Effector memory CD8-positive, alpha-beta T cell (primary cell): ENCODE measurements around the gene TRAIP.
"Not testable (repeated sequence)": the region's sequence is repeated elsewhere in the genome, so short reads cannot be mapped to it uniquely, and the experiment has no call there.

Source experiments
- ATAC-seq: fragments of 150-1000 bp; cut with Tn5 transposase; replicated peaks from 2 replicates; pipeline ENCODE4 v1.10.0; 2021; ENCODE audit warnings: mild to moderate bottlenecking, moderate library complexity
- DNase-seq, 3 experiments: peaks; one replicate each; pipeline ENCODE4 v3.0.0; 2021
- H3K27ac Mint-ChIP-seq, 2 donors: one replicate each; pipeline ENCODE4 v1.8.0; 2022; ENCODE audit warnings: mild to moderate bottlenecking in 2 of 2, mixed read lengths in 2 of 2, moderate library complexity in 2 of 2
- H3K27me3 Mint-ChIP-seq, 2 donors: one replicate each; pipeline ENCODE4 v1.8.0; 2022; ENCODE audit warnings: mixed read lengths in 2 of 2
- H3K36me3 Mint-ChIP-seq: one replicate; pipeline ENCODE4 v1.8.0; 2022; ENCODE audit warnings: mild to moderate bottlenecking, moderate library complexity, mixed read lengths; ENCODE audit not compliant: insufficient read depth
- H3K4me1 Mint-ChIP-seq, 2 donors: one replicate each; pipeline ENCODE4 v1.8.0; 2022; ENCODE audit warnings: low read depth in 2 of 2, mixed read lengths in 2 of 2
- H3K4me3 Mint-ChIP-seq, 2 donors: one replicate each; pipeline ENCODE4 v1.8.0; 2022; ENCODE audit warnings: mild to moderate bottlenecking in 2 of 2, mixed read lengths in 2 of 2, moderate library complexity in 2 of 2
- H3K9me3 Mint-ChIP-seq, 2 donors: one replicate each; pipeline ENCODE4 v1.8.0; 2022; ENCODE audit warnings: mixed read lengths in 2 of 2
- total RNA-seq, 9 experiments: gene quantifications; one replicate each; lab custom pipeline; 2026; lab: John Stamatoyannopoulos, UW

TRAIP gene, protein sequence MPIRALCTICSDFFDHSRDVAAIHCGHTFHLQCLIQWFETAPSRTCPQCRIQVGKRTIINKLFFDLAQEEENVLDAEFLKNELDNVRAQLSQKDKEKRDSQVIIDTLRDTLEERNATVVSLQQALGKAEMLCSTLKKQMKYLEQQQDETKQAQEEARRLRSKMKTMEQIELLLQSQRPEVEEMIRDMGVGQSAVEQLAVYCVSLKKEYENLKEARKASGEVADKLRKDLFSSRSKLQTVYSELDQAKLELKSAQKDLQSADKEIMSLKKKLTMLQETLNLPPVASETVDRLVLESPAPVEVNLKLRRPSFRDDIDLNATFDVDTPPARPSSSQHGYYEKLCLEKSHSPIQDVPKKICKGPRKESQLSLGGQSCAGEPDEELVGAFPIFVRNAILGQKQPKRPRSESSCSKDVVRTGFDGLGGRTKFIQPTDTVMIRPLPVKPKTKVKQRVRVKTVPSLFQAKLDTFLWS
- 1.1 to 7.3 (median 5.3) reads per million in 9 experiments for total RNA-seq

DNA sequence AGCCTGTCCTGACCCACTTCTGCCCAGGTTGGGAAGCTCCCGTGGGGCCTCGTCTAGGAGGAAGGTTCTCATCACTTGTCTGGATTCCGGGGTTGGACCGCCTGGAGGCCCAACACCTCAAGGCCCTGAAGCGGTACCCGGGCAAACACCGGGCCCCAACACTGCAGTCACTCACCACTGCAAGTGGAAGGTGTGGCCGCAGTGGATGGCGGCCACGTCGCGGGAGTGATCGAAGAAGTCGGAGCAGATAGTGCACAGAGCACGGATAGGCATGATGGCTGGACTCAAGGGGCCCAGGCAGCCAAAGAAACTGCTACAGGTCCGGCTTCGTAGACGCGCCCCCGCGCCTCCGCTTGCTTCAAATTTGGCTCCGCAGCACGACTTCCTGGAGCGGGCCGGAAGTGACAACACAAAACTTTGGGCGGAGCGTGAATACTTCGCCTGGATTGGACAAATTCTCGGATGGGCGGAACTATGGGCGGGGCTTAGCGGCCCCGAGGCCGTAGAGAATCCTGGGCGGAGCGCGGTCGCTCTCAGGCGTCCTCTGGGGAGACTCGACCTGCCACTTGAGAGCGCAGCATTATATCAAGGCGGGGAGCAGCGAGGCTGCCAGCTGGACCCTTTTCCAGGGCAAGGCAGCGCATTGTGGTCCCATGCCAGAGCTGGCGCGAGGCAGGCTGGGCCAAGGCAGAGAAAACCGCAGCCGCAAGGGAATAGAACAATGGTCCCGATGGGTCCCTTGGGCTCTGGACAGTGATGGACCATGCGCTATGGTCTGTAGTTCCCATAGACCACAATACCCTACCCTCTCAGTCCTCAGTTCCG, at the start of gene TRAIP:
Gene TRAIP (minus strand): TSS at position 384 of the 825 bp plus-strand sequence. CDS start 111 bp downstream, at position 273.
- H3K9me3 Mint-ChIP-seq: no peaks in the 10 kb centered on the region
- H3K36me3 Mint-ChIP-seq: no peaks in the 10 kb centered on the region
- peaks cover 0 to 2% of the 10 kb centered on the region in 2 donors for H3K27me3 Mint-ChIP-seq
- H3K4me3 Mint-ChIP-seq: peak within 1 kb of the TSS; percentile 84 to 93
- ATAC-seq: peak; percentile 99
- peak within 1 kb of the TSS; percentile 92 to 93 for H3K27ac Mint-ChIP-seq
- H3K4me1 Mint-ChIP-seq: peaks cover 5 to 7% of the 10 kb centered on the region in 2 donors
- DNase-seq: peak; percentile 94 to 95 (median 95)

DNA sequence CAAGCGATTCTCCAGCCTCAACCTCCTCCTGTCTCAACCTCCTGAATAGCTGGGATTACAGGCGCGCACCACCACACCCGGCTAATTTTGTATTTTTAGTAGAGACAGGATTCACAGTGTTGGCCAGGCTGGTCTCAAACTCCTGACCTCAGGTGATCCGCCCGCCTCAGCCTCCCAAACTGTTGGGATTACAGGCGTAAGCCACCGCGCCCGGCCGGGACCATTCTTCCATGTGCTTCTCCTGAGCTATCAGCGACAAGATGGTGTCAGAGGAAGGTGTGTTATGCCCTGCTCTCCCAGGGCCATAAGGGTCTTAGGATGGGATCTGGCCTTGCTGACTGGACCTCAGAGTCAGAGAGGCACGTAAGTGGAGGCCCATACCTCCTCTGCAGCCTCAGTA, 48.1 kb upstream of the TRAIP start:
- not testable (repeated sequence) for H3K9me3 Mint-ChIP-seq, ATAC-seq

DNA sequence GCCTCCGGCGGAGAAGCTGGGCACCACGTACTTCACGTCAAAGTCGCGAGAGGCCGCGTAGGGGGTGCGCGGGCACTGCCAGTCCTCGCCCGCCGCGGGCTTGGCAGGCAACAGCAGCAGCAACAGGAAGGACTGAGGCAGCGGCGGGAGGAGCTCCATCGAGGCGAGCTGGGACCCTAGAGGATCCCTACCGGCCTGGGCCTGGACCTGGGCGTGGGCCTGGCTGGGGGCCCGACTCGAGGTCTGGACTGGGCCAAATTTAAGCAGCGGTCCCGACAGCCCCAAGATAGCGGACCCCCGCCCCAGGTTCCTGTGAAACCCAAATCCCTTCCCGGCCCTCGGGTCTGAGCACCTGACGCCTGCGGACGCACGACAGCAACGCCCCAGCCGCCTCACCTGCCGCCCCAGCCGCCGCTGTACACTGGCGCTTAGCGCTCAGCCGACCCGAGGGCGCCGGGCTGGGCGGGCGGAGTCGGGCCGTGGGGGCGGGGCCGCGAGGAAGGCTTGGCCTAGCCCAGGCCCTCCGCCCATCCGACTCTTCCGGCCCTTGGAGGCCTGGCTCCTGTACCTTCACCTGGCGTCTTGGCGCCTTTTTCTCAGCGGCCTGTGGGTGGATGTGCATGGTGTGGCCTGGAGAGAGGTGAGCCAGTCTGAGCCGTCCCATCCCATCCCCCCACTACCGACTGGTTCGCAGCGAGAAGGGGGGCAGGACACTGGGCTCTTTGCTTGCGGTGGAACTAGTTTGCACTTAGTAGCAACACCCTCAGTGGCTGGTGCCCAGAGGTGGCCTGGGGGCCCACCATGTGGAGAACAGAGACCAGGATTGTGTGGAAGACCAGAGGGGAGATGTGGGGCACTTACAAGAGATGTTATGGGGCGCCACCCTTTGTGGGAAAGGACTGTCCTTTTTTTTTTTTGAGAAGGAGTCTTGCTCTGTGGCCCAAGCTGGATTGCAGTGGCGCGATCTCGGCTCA, 47.4 kb upstream of the TRAIP start, which contains the start of gene MST1R:
Gene MST1R (minus strand): TSS at position 423 of the 974 bp plus-strand sequence. CDS start 264 bp downstream, at position 159.
- no peaks in the 10 kb centered on the region for H3K27me3 Mint-ChIP-seq
- ATAC-seq: peak; percentile 98
- peaks cover 12 to 18% of the 10 kb centered on the region in 2 donors for H3K4me1 Mint-ChIP-seq
- H3K9me3 Mint-ChIP-seq: no peaks in the 10 kb centered on the region
- no peaks in the 10 kb centered on the region for H3K36me3 Mint-ChIP-seq
- H3K4me3 Mint-ChIP-seq: peak within 1 kb of the TSS; percentile 83 to 84
- DNase-seq: peak; percentile 78 to 83 (median 82)
- peak within 1 kb of the TSS; percentile 52 to 83 for H3K27ac Mint-ChIP-seq

More for the DNA sequence above, 48.1 kb upstream of the TRAIP start:
- DNase-seq, H3K27me3 Mint-ChIP-seq, H3K27ac Mint-ChIP-seq, H3K36me3 Mint-ChIP-seq: not testable (repeated sequence)
- Mint-ChIP-seq H3K4me3 (peak overlapping the region; percentile 83 to 84), H3K4me1 (peaks cover 12 to 18% of the 10 kb centered on the region in 2 donors)

DNA sequence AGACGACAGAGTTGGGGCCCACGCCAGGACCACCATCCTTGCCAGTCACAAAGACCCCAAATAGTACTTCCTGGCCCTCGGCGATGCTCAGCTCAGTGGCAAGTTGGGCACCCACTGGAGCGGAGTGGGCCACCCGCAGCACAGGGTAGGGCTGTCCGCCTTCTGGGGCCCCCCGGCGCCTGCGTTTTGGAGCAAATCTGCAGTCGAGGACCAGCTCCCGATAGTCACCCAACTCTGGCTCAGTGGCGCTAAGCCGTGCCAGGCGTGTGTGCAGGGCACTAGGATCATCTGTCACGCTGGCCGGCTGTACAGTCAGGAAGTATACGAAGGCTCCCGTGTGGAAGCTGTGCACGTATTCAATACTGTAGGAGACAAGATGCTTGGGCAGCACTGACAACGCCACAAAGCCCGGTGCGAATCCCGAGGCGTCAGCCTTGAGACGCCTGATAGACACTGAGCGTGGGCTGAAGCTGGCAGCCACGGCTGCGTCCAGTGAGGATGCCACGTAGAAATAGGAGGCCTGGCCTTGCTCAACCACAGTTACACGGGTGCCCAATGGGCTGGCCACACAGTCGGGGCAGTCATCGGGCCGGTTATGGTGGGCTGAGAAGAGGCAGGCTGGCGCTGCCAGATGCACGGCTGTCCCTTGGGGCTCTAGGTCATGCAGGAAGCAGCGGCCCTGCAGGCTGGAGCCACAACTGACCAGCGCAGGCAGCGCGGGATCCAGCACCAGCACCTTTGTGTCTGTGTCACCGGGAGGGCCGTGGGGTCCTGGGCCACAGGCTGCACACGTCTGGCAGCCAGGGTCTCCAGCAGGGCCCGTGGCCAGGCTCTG, 46.4 kb upstream of the TRAIP start:
- Mint-ChIP-seq H3K36me3 (no peaks in the 10 kb centered on the region), H3K4me3 (no peak overlapping the region), H3K9me3 (no peaks in the 10 kb centered on the region), H3K27ac (no peak overlapping the region), H3K4me1 (peaks cover 12 to 18% of the 10 kb centered on the region in 2 donors), H3K27me3 (no peaks in the 10 kb centered on the region)
- no peak for DNase-seq
- no peak for ATAC-seq

DNA sequence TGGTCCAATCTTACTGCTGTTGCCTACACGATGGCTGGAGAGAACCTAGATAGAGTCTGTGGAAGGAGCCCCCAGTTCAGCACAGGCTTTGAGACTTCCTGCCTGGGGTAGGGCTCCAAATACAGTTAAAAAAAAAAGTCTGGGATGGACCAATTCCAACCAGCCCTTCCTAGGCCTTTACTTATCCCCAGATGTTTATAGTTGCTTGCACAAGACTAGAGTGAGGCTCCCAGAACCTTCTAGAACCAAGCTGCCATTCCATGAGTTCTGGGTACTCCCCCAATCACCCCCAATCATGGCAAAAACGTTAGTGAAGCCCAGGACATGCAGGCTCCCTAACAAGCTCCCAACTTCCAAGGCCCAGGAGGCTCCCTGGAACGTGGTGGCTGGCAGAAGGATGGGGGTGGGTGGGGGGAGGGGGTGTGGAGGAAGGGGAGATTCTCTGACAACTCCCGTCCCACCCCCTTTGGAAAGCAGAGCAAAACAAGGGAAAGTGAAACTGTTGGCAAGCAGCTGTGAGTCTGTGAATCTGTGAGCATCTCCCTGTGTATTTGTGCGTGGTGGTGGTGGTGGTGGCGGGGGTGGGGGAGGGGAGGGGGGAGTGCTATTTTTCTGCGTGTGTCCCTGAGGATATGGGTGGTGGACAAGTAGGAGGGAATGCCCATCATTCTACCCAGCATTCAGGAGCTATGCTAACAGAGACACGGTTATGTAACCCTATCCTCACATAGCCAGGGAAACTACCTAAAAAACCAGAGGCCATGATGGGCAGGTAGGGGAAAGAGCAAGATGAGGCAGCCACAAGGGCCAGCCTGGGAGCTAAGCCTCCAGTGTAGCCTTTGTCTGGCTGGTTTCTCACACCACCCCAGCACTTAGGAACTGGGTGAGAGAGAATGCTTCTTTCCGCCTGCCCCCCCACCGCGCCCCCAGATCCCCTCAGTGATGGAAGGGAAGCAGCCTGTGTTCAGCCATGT, 45.3 kb upstream of the TRAIP start:
- H3K4me1 Mint-ChIP-seq: peaks cover 12 to 14% of the 10 kb centered on the region in 2 donors
- ATAC-seq (no peak), DNase-seq (no peak)
- H3K27me3 Mint-ChIP-seq: no peaks in the 10 kb centered on the region
- H3K9me3 Mint-ChIP-seq: no peaks in the 10 kb centered on the region
- no peak overlapping the region for H3K4me3 Mint-ChIP-seq
- no peak overlapping the region for H3K27ac Mint-ChIP-seq
- no peaks in the 10 kb centered on the region for H3K36me3 Mint-ChIP-seq

DNA sequence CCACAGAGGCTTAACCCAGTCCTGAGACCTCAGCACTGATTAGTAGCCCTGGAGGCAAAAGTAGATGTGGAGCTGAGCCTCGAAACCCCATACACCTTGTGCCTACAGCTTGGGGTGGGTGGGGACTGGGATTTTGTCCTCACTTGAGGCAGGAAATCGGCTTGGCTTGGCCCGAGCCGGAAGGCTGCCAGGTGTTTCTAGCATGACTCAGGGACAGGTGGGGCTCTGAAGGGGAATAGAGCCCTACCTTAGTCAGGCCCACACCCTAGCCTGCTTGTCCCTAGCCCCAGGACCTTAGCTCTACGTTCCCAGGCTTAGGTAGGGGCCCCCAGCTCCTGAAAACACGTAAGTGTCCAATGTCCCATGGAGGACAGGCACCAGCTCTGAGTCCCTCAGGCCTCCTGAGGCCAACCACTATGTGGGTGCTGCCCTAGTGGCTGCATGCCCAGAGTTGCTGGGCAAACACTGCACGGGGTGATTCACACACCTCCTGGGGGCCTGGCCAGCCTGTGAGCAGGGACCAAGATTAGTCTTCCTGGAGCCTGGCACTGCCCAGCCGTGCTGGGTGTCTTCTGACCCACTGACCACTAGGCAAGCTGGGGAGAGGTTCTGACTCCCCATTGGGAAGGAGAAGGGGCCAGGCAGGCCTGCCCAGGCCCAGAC, 44.3 kb upstream of the TRAIP start:
- H3K36me3 Mint-ChIP-seq: no peaks in the 10 kb centered on the region
- no peaks in the 10 kb centered on the region for H3K9me3 Mint-ChIP-seq
- no peak overlapping the region for H3K27ac Mint-ChIP-seq
- no peak overlapping the region for H3K4me3 Mint-ChIP-seq
- ATAC-seq (no peak), DNase-seq (no peak)
- H3K4me1 Mint-ChIP-seq: peaks cover 4 to 8% of the 10 kb centered on the region in 2 donors
- H3K27me3 Mint-ChIP-seq: no peaks in the 10 kb centered on the region

DNA sequence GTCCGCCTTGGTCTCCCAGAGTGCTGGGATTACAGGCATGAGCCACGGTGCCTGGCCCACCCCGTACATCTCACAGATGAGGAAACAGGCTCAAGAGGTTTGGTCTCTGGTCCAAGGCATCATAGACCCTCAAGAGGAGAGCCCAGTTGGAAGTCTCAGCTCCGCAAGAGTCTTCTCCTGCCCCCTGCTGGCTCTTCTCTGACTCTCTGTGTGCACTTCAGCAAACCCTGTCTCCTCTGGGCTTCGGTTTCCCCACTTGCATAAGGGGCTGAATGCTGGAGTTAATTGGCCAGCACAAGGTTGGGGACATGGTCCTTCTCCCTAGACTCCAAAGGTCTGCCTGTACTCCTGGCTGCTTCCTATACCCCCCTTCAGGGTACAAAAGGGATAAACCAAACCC, 43.5 kb upstream of the TRAIP start:
- no peak overlapping the region for H3K4me3 Mint-ChIP-seq
- no peaks in the 10 kb centered on the region for H3K36me3 Mint-ChIP-seq
- H3K4me1 Mint-ChIP-seq: peaks cover 4 to 7% of the 10 kb centered on the region in 2 donors
- H3K27me3 Mint-ChIP-seq: no peaks in the 10 kb centered on the region
- no peak for ATAC-seq
- H3K27ac Mint-ChIP-seq: no peak overlapping the region
- no peaks in the 10 kb centered on the region for H3K9me3 Mint-ChIP-seq
- DNase-seq: no peak

DNA sequence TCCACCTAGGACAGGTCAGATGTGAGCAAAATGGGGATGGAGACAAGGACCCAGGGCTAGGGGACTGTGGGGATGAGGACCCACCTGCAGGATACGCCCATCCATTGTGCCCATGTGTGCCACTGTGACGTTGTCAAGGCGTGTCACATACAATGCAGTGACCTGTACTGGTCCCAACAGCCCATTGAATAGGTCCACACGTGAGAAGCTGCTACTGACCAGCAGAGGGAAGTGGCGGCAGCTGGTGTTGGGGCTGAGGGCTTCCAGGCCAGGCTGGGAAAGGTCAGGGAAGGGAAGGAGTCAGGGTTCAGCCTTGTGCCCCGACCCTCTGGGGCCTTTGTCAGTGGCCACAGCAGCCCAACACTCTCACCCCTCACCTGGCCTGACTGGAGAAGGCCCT, 42.6 kb upstream of the TRAIP start:
- no peak for ATAC-seq
- H3K27me3 Mint-ChIP-seq: no peaks in the 10 kb centered on the region

DNA sequence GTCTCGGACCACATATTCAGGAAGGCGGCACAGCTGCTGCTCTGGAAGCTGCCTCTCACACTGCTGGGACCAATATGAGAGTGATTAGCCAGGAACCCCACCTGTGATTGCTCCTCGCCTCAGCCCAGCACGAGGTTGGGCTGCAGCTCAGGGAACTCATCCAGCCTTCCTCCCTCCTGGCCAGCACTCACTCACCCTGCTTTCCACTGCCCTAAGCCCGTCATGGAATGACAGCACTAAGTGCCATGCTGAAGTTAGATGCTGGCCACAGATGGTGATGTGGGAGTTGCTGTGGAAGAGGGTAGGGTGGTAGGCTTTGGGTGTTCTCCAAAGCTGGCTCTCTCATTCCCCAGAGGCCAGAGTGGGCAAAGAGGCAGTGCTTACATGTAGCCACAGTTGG, 40.0 kb upstream of the TRAIP start:
- no peaks in the 10 kb centered on the region for H3K4me1 Mint-ChIP-seq
- no peaks in the 10 kb centered on the region for H3K27me3 Mint-ChIP-seq
- no peak for ATAC-seq
- DNase-seq: no peak
- no peak overlapping the region for H3K27ac Mint-ChIP-seq
- no peaks in the 10 kb centered on the region for H3K36me3 Mint-ChIP-seq
- no peaks in the 10 kb centered on the region for H3K9me3 Mint-ChIP-seq
- H3K4me3 Mint-ChIP-seq: no peak overlapping the region

More for the DNA sequence above, 42.6 kb upstream of the TRAIP start:
- Mint-ChIP-seq H3K9me3 (no peaks in the 10 kb centered on the region), H3K4me3 (no peak overlapping the region), H3K27ac (no peak overlapping the region), H3K4me1 (peaks cover 3% of the 10 kb centered on the region in 2 donors), H3K36me3 (no peaks in the 10 kb centered on the region)
- no peak for DNase-seq

DNA sequence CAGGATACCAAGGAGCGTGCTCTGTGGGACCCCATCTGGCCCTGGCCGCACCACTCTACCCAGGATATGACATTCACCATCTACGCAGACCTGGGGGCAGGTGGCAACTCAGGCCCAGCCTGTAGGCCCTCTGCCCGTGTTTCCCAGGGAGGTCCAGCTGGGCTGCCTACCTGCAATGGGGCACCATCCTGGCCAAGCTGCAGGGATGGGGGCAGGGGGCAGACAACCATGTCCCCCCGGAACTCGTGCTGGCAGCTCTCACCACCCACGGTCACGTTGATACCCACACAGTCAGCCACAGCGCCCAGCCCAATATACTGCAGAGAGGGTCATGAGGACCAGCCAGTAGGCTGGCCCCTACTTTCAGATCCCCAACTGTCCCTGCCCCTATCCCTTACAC, 39.4 kb upstream of the TRAIP start:
- no peak overlapping the region for H3K27ac Mint-ChIP-seq
- no peak for ATAC-seq
- H3K9me3 Mint-ChIP-seq: no peaks in the 10 kb centered on the region
- H3K4me1 Mint-ChIP-seq: no peaks in the 10 kb centered on the region
- H3K27me3 Mint-ChIP-seq: no peaks in the 10 kb centered on the region
- H3K36me3 Mint-ChIP-seq: no peaks in the 10 kb centered on the region
- H3K4me3 Mint-ChIP-seq: no peak overlapping the region
- DNase-seq: no peak

DNA sequence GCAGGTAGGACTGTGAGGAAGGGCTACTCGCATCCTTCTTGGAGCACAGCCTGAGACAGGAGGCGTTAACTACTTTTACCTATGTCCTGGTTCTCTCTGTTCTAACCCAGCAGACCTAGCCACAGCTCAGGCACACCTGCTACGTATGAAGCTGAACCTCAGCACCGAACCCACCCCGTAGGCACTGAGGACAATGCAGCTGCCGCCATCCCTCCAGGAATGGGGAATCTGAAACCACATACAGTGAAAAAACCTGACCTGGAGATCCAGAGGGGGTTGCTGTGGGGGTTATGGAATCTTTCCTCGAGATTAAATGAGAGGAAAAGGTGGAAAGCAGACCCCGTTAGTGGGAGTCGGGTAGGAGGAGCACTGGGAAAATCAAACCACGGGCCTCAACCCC, 32.9 kb upstream of the TRAIP start:
- H3K9me3 Mint-ChIP-seq: no peaks in the 10 kb centered on the region
- H3K27ac Mint-ChIP-seq: no peak overlapping the region
- ATAC-seq (no peak), DNase-seq (no peak)
- H3K4me1 Mint-ChIP-seq: no peaks in the 10 kb centered on the region
- H3K4me3 Mint-ChIP-seq: no peak overlapping the region
- no peaks in the 10 kb centered on the region for H3K36me3 Mint-ChIP-seq
- H3K27me3 Mint-ChIP-seq: no peaks in the 10 kb centered on the region
